Spleen (tissue), 7 donors: ENCODE measurements around the gene COL4A1.

Source experiments
- CTCF ChIP-seq, 11 experiments: fragments of 200-600 bp in 7 of 11; fragments of 450-650 bp in 4 of 11; sonication (generic) in 4 of 11; IDR thresholded peaks in 8 of 11; conservative IDR thresholded peaks in 3 of 11; 1 replicate in 7 of 11; 2 replicates in 4 of 11; pipeline versions ENCODE4 v1.4.0 to v1.8.0; 2016 to 2021; ENCODE audit warnings: antibody characterized with exemption in 11 of 11, inconsistent platforms in 4 of 11, mild to moderate bottlenecking in 1 of 11
- POLR2A ChIP-seq, 3 donors: fragments of 450-650 bp; IDR thresholded peaks; one replicate each; pipeline ENCODE4 v1.5.1; 2017; ENCODE audit warnings: antibody characterized with exemption in 3 of 3, mild to moderate bottlenecking in 1 of 3
- POLR2AphosphoS5 ChIP-seq, 3 donors: sonication (generic); formaldehyde crosslinking; IDR thresholded peaks; one replicate each; pipeline ENCODE4 v1.5.1; 2017; ENCODE audit warnings: antibody characterized with exemption in 3 of 3
- donor health status: DM: no; HTN: no; CAD: no; lungs with moderate emphysema.
- donor health status: DM: no; HTN: no; CAD: no.
- donor health status: DM: no; HTN: no; CAD: no.

GRCh38 chr13:110251193-110251819 is 55.7 kb downstream of the COL4A1 start:
- TF ChIP-seq CTCF (IDR thresholded peaks at IDR 0.05 in 8 of 11, conservative IDR thresholded peaks at IDR 0.05 in 3 of 11) = no peak
- TF ChIP-seq POLR2AphosphoS5 (IDR thresholded peaks at IDR 0.05) = no peak
- TF ChIP-seq POLR2A (IDR thresholded peaks at IDR 0.05) = no peak
